Right forelimb (tissue), 1 donor: ENCODE data around the gene TRIM49C.
"Not testable (repeated sequence)": the region's sequence is repeated elsewhere in the genome, so short reads cannot be mapped to it uniquely, and the experiment has no call there.

Experiments
- DNase-seq: peaks from one replicate; pipeline ENCODE4 v3.0.0-alpha.2; 2018

TRIM49C gene, protein sequence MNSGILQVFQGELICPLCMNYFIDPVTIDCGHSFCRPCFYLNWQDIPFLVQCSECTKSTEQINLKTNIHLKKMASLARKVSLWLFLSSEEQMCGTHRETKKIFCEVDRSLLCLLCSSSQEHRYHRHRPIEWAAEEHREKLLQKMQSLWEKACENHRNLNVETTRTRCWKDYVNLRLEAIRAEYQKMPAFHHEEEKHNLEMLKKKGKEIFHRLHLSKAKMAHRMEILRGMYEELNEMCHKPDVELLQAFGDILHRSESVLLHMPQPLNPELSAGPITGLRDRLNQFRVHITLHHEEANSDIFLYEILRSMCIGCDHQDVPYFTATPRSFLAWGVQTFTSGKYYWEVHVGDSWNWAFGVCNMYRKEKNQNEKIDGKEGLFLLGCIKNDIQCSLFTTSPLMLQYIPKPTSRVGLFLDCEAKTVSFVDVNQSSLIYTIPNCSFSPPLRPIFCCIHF

DNA sequence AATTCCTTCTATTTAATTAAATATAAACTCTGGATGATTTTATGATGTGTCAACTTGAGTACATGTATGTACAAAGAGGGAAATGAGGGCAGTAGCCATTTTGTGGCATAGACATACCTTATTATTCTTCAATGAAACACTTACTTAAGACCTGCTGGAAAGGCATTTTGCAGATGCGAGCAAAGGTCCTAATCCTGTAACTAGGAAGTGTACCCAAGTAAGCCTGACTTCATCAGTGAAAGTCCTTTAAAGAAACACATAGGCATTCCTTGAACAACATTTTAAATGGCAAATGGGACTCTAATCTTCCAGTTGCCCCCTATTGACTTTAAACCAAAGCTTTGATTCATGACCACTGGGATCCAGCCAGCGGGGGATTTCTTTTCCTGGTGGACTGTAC, at the start of gene TRIM49C:
Gene TRIM49C, plus strand, starts transcription at position 301 of the 400 bp plus-strand sequence. CDS start 4,106 bp downstream, outside the sequence.
- DNase-seq: not testable (repeated sequence)

DNA sequence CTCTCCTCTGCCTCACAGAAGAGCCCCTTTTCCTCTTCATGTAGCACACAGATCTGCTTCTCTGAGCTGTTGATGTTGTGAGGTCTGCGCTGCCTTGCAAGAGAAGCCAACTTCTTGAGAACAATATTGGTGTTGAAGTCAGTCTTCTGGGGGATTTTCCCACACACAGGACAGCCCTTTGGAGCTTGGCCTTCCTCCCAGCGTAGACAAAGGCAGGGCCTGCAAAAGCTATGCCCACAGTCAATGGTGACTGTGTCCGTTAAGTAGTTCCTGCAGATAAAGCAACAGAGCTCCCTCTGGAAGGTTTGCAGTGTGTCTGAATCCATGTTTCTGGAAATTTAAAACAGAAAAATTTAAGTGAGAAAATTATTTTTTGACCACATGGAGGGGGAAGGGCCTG, 6.7 kb upstream of the TRIM49C start:
- not testable (repeated sequence) for DNase-seq

DNA sequence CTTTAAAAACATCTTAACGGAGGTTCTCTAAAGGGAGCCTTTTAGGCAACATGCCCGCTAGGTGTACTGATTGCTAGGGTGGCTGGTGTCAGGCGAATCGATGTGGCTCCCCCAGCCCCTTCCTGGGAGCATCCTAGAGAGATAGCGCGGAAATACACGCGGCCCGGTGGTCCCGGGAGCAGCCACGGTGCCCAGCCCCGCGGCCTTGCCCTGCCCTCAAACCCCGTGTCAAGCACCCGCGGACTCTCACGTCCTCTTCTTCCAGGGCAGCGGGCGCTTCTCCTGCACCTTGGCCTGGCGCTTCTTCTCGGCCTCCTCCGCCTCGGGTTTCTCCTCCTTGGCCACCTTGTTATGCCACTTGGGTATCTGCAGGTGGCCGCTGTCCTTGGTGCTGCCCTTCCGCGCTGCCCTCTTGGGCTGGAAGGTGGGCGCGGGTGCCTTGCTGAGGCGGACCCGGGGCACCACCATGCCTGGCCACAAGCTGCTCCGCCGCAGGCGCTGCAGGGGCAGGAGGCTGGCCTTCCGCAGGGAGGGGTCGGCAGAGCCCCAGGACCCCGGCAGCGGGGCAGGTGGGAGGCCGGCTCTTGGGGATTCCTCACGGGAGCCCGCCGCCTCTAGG, 20.8 kb downstream of the TRIM49C start:
- DNase-seq: not testable (repeated sequence)

GRCh38 chr11:90052311-90052710, 21.4 kb downstream of the TRIM49C start:
- not testable (repeated sequence) for DNase-seq

GRCh38 chr11:90053545-90053944, 22.6 kb downstream of the TRIM49C start:
- DNase-seq: not testable (repeated sequence)

- not testable (repeated sequence) for DNase-seq
Observed at GRCh38 chr11:90085650-90086049, 54.7 kb downstream of the TRIM49C start, which contains the start of gene UBTFL1. Gene UBTFL1, plus strand, starts transcription at chr11:90085950. Its CDS starts 0 bp downstream, at chr11:90085950.

GRCh38 chr11:90088731-90089130, 57.8 kb downstream of the TRIM49C start:
- DNase-seq: not testable (repeated sequence)
